GM12872 (cell line): ENCODE results near the gene PSEN1.

Source experiments
- CTCF ChIP-seq: IDR thresholded peaks from 3 replicates; pipeline ENCODE4 v1.5.1; 2011; ENCODE audit warnings: low read depth, mild to moderate bottlenecking, low read length, moderate library complexity; ENCODE audit not compliant: insufficient read depth

The PSEN1 gene

GRCh38 chr14:73233564-73233963 is 97.3 kb downstream of the PSEN1 start:
- TF ChIP-seq CTCF: no peak

DNA sequence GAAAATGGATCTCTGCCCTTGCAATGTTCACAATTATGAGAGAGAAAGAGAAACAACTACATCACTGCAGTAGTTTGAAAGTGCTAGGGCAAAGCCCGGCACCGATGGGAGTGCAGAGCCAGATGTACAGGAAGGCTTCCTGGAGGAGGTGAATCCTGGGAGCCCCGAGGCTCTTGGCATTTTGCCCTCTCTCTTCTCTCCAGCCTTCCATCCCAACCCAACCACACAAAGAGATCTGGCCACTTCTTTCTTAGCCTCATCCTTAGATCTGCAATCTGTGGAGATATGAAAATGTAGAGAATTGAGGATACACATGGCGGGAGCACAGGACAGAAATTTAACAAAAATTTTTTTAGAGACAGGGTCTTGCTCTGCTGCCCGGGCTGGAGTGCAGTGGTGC is 97.7 kb downstream of the PSEN1 start:
- TF ChIP-seq CTCF: no peak

GRCh38 chr14:73234586-73235394 is 98.5 kb downstream of the PSEN1 start:
- no peak for TF ChIP-seq CTCF

- no peak for TF ChIP-seq CTCF
Observed at GRCh38 chr14:73235531-73236155, 99.3 kb downstream of the PSEN1 start.

DNA sequence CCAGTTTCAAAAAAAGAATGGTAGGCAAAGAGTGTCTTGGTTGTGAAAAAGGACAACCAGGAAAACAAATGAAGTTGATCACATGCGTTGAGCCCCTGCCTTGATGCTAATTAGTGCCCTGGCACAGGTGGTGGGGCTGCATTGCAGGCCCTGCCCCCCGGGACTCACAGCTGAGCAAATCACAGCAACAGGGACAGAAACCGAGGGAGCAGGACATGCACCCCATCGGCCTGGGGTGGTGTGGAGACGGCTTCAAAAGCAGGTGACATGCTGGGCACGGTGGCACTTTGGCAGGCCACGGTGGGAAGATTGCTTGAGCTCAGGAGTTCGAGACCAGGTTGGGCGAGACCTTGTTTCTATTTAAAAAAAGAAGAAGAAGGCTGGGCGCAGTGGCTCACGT is 99.8 kb downstream of the PSEN1 start:
- TF ChIP-seq CTCF: no peak

GRCh38 chr14:73236752-73237218 is 100.5 kb downstream of the PSEN1 start:
- TF ChIP-seq CTCF: no peak

DNA sequence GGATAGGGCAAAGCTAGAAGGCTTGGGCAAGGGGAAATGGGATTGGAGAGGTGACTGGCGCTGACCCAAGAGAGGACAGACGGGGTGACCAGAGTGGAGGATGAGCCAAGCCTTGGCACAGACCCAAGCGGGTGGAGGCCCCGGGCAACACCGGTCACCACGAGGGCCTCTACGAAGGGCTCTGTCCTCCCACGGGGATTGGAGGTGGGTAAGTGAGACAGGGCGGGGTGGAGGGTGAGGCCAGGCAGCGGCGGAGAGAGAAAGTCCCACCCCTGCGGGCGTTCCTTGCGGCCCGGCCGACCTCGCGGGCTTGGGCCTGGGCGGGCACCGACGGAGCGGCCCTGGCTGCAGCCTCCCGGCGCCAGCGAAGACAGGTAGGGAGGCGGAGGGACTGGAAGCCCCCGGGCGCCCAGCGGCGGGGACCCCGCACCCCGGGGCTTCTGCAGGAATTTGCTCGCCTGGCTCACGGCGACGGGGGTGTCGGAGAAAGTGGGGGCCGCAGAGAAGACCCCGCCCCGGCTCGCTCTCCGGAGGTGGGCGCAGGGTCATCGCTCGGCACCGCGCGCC is 101.0 kb downstream of the PSEN1 start, which contains the start of gene PAPLN:
TSS of gene PAPLN (plus strand) at position 288 of the 567 bp plus-strand sequence. CDS start 2,273 bp downstream, outside the sequence.
- TF ChIP-seq CTCF: no peak
